ENCODE measurements around the gene OR6X1. TPM values are rescaled to one million over a fixed set of nuclear protein-coding genes. Genes with fewer than 3 reads are reported as not detected.

OR6X1 gene
- not detected in 2 replicates for total RNA-seq

- DNase-seq (ENCODE audit: insufficient read length, low spot score, missing footprints): no peak
- no peak for TF ChIP-seq CTCF (IDR thresholded peaks at IDR 0.05; ENCODE audit: extremely low read depth, low read depth, low read length)
- Histone ChIP-seq H4K20me1 (ENCODE audit: insufficient read depth, low read length) (no peaks in the 10 kb centered on the region), H3K79me2 (ENCODE audit: insufficient read depth, low read length) (no peaks in the 10 kb centered on the region), H3K27ac (ENCODE audit: low read depth, low read length) (no peak within 1 kb of the TSS), H3K36me3 (ENCODE audit: insufficient read depth, low read length) (no peaks in the 10 kb centered on the region), H3K4me1 (ENCODE audit: insufficient read depth, low read length) (no peaks in the 10 kb centered on the region), H3K27me3 (ENCODE audit: insufficient read depth, low read length) (no peaks in the 10 kb centered on the region), H2AFZ (ENCODE audit: low read length) (no peak within 1 kb of the TSS), H3K4me3 (ENCODE audit: insufficient read depth, low read length) (no peak within 1 kb of the TSS), H3K4me2 (ENCODE audit: insufficient read depth, low read length) (no peak within 1 kb of the TSS), H3K9me3 (ENCODE audit: low read depth, low read length) (no peaks in the 10 kb centered on the region)
These were observed at the start of gene OR6X1 for GRCh38 chr11:123754101-123754568. TSS of gene OR6X1 (minus strand) at chr11:123754518. CDS start at chr11:123754518, 0 bp downstream.

GRCh38 chr11:123801765-123802164 lies 47.4 kb upstream of the OR6X1 start:
- no peaks in the 10 kb centered on the region for H3K27me3 ChIP-seq (ENCODE audit: insufficient read depth, low read length)
- no peak overlapping the region for H3K4me3 ChIP-seq (ENCODE audit: insufficient read depth, low read length)
- H3K36me3 ChIP-seq (ENCODE audit: insufficient read depth, low read length): no peaks in the 10 kb centered on the region
- no peaks in the 10 kb centered on the region for H3K79me2 ChIP-seq (ENCODE audit: insufficient read depth, low read length)
- H4K20me1 ChIP-seq (ENCODE audit: insufficient read depth, low read length): no peaks in the 10 kb centered on the region
- H3K27ac ChIP-seq (ENCODE audit: low read depth, low read length): no peak overlapping the region
- H3K4me2 ChIP-seq (ENCODE audit: insufficient read depth, low read length): no peak overlapping the region
- H3K9me3 ChIP-seq (ENCODE audit: low read depth, low read length): no peaks in the 10 kb centered on the region
- no peak overlapping the region for H2AFZ ChIP-seq (ENCODE audit: low read length)
- TF ChIP-seq CTCF (IDR thresholded peaks at IDR 0.05; ENCODE audit: extremely low read depth, low read depth, low read length): no peak
- no peaks in the 10 kb centered on the region for H3K4me1 ChIP-seq (ENCODE audit: insufficient read depth, low read length)
- no peak for DNase-seq (ENCODE audit: insufficient read length, low spot score, missing footprints)

GRCh38 chr11:123800036-123800435 lies 45.7 kb upstream of the OR6X1 start:
- H3K36me3 ChIP-seq (ENCODE audit: insufficient read depth, low read length): no peaks in the 10 kb centered on the region
- no peak for DNase-seq (ENCODE audit: insufficient read length, low spot score, missing footprints)
- no peak for TF ChIP-seq CTCF (IDR thresholded peaks at IDR 0.05; ENCODE audit: extremely low read depth, low read depth, low read length)
- no peaks in the 10 kb centered on the region for H3K4me1 ChIP-seq (ENCODE audit: insufficient read depth, low read length)
- H3K27ac ChIP-seq (ENCODE audit: low read depth, low read length): no peak overlapping the region
- H2AFZ ChIP-seq (ENCODE audit: low read length): no peak overlapping the region
- H3K9me3 ChIP-seq (ENCODE audit: low read depth, low read length): no peaks in the 10 kb centered on the region
- no peaks in the 10 kb centered on the region for H3K79me2 ChIP-seq (ENCODE audit: insufficient read depth, low read length)
- no peak overlapping the region for H3K4me3 ChIP-seq (ENCODE audit: insufficient read depth, low read length)
- H3K4me2 ChIP-seq (ENCODE audit: insufficient read depth, low read length): no peak overlapping the region
- H4K20me1 ChIP-seq (ENCODE audit: insufficient read depth, low read length): no peaks in the 10 kb centered on the region
- H3K27me3 ChIP-seq (ENCODE audit: insufficient read depth, low read length): no peaks in the 10 kb centered on the region

- H3K4me2 ChIP-seq (ENCODE audit: insufficient read depth, low read length): no peak overlapping the region
- DNase-seq (ENCODE audit: insufficient read length, low spot score, missing footprints): no peak
These were observed 45.1 kb upstream of the OR6X1 start for GRCh38 chr11:123799438-123799837.

More at GRCh38 chr11:123799438-123799837, 45.1 kb upstream of the OR6X1 start:
- TF ChIP-seq CTCF (IDR thresholded peaks at IDR 0.05; ENCODE audit: extremely low read depth, low read depth, low read length): no peak
- Histone ChIP-seq H3K79me2 (ENCODE audit: insufficient read depth, low read length) (no peaks in the 10 kb centered on the region), H3K4me3 (ENCODE audit: insufficient read depth, low read length) (no peak overlapping the region), H2AFZ (ENCODE audit: low read length) (no peak overlapping the region), H4K20me1 (ENCODE audit: insufficient read depth, low read length) (no peaks in the 10 kb centered on the region), H3K4me1 (ENCODE audit: insufficient read depth, low read length) (no peaks in the 10 kb centered on the region), H3K27me3 (ENCODE audit: insufficient read depth, low read length) (no peaks in the 10 kb centered on the region), H3K36me3 (ENCODE audit: insufficient read depth, low read length) (no peaks in the 10 kb centered on the region), H3K27ac (ENCODE audit: low read depth, low read length) (no peak overlapping the region), H3K9me3 (ENCODE audit: low read depth, low read length) (no peaks in the 10 kb centered on the region)
